CD8-positive, alpha-beta memory T cell (primary cell): ENCODE data around the gene OSTM1. TPM values are rescaled to one million over a fixed set of nuclear protein-coding genes. Genes with fewer than 3 reads are reported as not detected.

Experiments
- CTCF ChIA-PET: fragments of 350-600 bp; sonication (Branson Sonifier 250); formaldehyde crosslinking; loops from one replicate; lab custom pipeline; 2021; ENCODE audit warnings: antibody characterized with exemption; lab: Charles Lee
- POLR2A ChIA-PET: fragments of 350-600 bp; sonication (Branson Sonifier 250); formaldehyde crosslinking; loops from one replicate; lab custom pipeline; 2021; ENCODE audit warnings: antibody characterized with exemption; lab: Charles Lee
- DNase-seq, 5 donors: peaks; one replicate each; pipeline versions ENCODE4 v3.0.0 to v3.0.0-alpha.2; 2020 to 2022; ENCODE audit warnings: mixed read lengths in 1 of 5
- H3K27ac ChIP-seq: one replicate; pipeline ENCODE4 v1.7.0; 2013; ENCODE audit warnings: low read depth, mild to moderate bottlenecking, low read length, moderate library complexity
- H3K27me3 ChIP-seq: 2 replicates; pipeline ENCODE4 v1.7.0; 2013; ENCODE audit warnings: low read length, mild to moderate bottlenecking; ENCODE audit not compliant: insufficient read depth, poor library complexity, severe bottlenecking
- H3K36me3 ChIP-seq: 2 replicates; pipeline ENCODE4 v1.7.0; 2013; ENCODE audit warnings: mild to moderate bottlenecking, low read length, moderate library complexity; ENCODE audit not compliant: insufficient read depth
- H3K4me1 ChIP-seq: 2 replicates; pipeline ENCODE4 v1.7.0; 2013; ENCODE audit warnings: mild to moderate bottlenecking, low read length, moderate library complexity; ENCODE audit not compliant: insufficient read depth
- H3K4me3 ChIP-seq: 2 replicates; pipeline ENCODE4 v1.7.0; 2013; ENCODE audit warnings: mild to moderate bottlenecking, low read length
- H3K9me3 ChIP-seq: 2 replicates; pipeline ENCODE4 v1.7.0; 2013; ENCODE audit warnings: mild to moderate bottlenecking, low read length
- H3K27ac Mint-ChIP-seq, 8 donors: one replicate each; pipeline ENCODE4 v1.8.0; 2020 to 2021; ENCODE audit warnings: mixed read lengths in 8 of 8, mild to moderate bottlenecking in 6 of 8, inconsistent platforms in 3 of 8, moderate library complexity in 3 of 8
- H3K27me3 Mint-ChIP-seq, 2 donors: one replicate each; pipeline ENCODE4 v1.8.0; 2020 to 2021; ENCODE audit warnings: mixed read lengths in 2 of 2, mild to moderate bottlenecking in 1 of 2, moderate library complexity in 1 of 2
- H3K36me3 Mint-ChIP-seq, 3 donors: one replicate each; pipeline ENCODE4 v1.8.0; 2020 to 2021; ENCODE audit warnings: mixed read lengths in 3 of 3, inconsistent platforms in 1 of 3, mild to moderate bottlenecking in 1 of 3
- H3K4me1 Mint-ChIP-seq, 3 donors: one replicate each; pipeline ENCODE4 v1.8.0; 2020 to 2021; ENCODE audit warnings: mixed read lengths in 3 of 3, inconsistent platforms in 1 of 3, mild to moderate bottlenecking in 1 of 3
- H3K4me3 Mint-ChIP-seq, 7 donors: one replicate each; pipeline ENCODE4 v1.8.0; 2020 to 2021; ENCODE audit warnings: mixed read lengths in 7 of 7, mild to moderate bottlenecking in 6 of 7, moderate library complexity in 4 of 7, inconsistent platforms in 2 of 7
- H3K9me3 Mint-ChIP-seq, 5 donors: one replicate each; pipeline ENCODE4 v1.8.0; 2020 to 2022; ENCODE audit warnings: mixed read lengths in 5 of 5, mild to moderate bottlenecking in 3 of 5, moderate library complexity in 2 of 5, inconsistent platforms in 1 of 5
- polyA plus RNA-seq: library from polyadenylated mRNA; unstranded; fragments of 300-500 nt; fragmentation: Illumina TruSeq; gene quantifications from one replicate; pipeline ENCODE4 v1.2.3, GENCODE V29; 2021
- total RNA-seq, 2 experiments: library from RNA; stranded (reverse); gene quantifications; one replicate each; pipeline ENCODE4 v1.2.3, GENCODE V29; 2021

Gene OSTM1
- total and polyA plus RNA-seq, 3 experiments from 2014 or later = 26.2 to 47.8 (median 26.4) TPM

DNA sequence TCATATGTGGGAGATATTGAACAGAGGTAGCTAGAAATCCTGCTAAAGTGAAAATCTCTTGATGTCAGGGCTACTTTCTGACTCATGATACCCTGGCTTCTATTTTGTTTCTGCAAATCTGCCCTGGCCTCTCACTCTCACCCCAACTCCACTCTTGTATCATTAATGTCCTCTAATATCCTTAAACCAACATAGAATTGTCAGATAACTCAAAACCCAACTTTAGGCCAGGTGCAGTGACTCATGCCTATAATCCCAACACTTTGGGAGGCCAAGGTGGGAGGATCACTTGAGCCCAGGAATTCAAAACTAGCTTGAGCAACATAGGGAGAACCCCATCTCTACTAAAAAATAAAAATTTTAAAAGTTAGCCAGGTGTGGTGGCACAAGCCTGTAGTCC is 33.8 kb upstream of the OSTM1 start:
- Histone ChIP-seq H3K27ac (no peak overlapping the region), H3K9me3 (no peaks in the 10 kb centered on the region), H3K36me3 (no peaks in the 10 kb centered on the region), H3K27me3 (peaks cover 10% of the 10 kb centered on the region), H3K4me3 (no peak overlapping the region), H3K4me1 (no peaks in the 10 kb centered on the region)
- no peak for DNase-seq
- Mint-ChIP-seq H3K4me3 (no peak overlapping the region), H3K27me3 (peaks cover 32 to 53% of the 10 kb centered on the region in 2 donors), H3K9me3 (peaks cover 0 to 2% (median 0%) of the 10 kb centered on the region in 5 donors), H3K4me1 (peaks cover 1 to 2% (median 2%) of the 10 kb centered on the region in 3 donors), H3K36me3 (no peaks in the 10 kb centered on the region), H3K27ac (no peak overlapping the region)
- CTCF ChIA-PET = no interaction called here
- POLR2A ChIA-PET = no interaction called here

DNA sequence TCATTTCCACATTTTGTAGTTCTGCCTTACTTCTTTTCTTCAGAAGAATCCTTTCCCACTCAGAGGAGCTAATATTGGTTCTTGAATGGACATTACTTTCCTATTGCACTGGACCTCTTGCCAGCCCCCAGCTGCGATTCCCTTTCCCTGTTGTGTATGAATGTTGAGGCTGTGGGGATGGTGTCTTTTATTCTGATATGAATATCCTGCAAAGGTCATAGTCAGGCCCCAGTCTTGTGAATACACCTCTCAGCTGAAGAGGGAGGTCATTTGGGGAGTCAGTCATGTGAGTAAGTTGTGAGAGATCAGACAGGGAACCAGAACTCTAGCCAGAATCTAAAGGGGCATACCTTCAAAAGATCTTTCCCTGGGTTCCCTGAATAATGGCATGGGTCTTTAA is 32.6 kb upstream of the OSTM1 start:
- no peak overlapping the region for H3K4me3 Mint-ChIP-seq
- peaks cover 22 to 41% of the 10 kb centered on the region in 2 donors for H3K27me3 Mint-ChIP-seq
- Histone ChIP-seq H3K27ac (no peak overlapping the region), H3K4me1 (no peaks in the 10 kb centered on the region), H3K27me3 (peaks cover 5% of the 10 kb centered on the region), H3K36me3 (no peaks in the 10 kb centered on the region), H3K9me3 (no peaks in the 10 kb centered on the region), H3K4me3 (no peak overlapping the region)
- H3K27ac Mint-ChIP-seq = no peak overlapping the region
- CTCF ChIA-PET = no interaction called here
- no peaks in the 10 kb centered on the region for H3K36me3 Mint-ChIP-seq
- H3K9me3 Mint-ChIP-seq = peaks cover 0 to 2% (median 0%) of the 10 kb centered on the region in 5 donors
- no peaks in the 10 kb centered on the region for H3K4me1 Mint-ChIP-seq
- POLR2A ChIA-PET = no interaction called here
- no peak for DNase-seq

DNA sequence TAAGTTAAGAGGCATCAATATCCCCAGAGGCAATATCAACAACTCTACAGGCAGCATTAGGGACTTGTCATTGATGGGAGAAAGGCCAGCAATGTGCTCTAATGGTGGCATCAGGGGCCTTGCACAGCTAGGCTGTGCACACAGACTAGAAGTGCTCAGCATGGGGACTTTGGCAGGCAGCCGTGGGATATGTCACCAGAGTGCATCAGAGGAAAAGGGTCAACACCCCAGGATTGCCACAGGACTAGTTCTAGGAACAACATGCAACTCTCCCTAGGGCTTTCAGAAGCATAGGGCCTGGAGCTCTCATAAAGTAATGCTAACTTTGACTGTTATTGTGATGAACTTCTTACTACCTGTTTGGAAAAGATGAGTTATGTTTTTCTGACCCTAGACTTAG is 32.2 kb upstream of the OSTM1 start:
- CTCF ChIA-PET = no interaction called here
- Histone ChIP-seq H3K4me1 (no peaks in the 10 kb centered on the region), H3K27ac (no peak overlapping the region), H3K27me3 (peaks cover 5% of the 10 kb centered on the region), H3K4me3 (no peak overlapping the region), H3K36me3 (no peaks in the 10 kb centered on the region), H3K9me3 (no peaks in the 10 kb centered on the region)
- Mint-ChIP-seq H3K27me3 (peaks cover 21 to 37% of the 10 kb centered on the region in 2 donors), H3K27ac (no peak overlapping the region), H3K36me3 (no peaks in the 10 kb centered on the region), H3K4me3 (no peak overlapping the region), H3K4me1 (no peaks in the 10 kb centered on the region), H3K9me3 (peaks cover 0 to 2% (median 0%) of the 10 kb centered on the region in 5 donors)
- POLR2A ChIA-PET = no interaction called here
- DNase-seq = no peak

DNA sequence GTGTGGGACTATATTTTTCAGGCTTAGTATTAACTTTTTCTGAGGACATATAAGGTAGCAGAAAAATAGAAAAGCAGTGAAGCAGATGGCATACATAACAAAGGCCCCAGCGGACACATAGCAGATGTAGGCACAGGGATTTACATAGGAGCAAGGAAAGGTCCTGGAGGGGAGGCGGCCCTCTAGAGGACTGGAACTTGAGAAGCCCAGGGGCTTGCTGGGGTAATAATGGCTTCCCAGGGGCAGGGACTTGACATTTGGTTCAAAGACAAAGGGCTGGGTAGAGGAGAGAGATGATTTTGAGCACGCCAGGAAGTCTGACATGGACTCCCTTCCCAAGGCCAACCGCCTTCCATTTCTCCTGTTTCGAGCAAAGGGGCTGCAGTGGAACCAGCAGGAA is 31.7 kb upstream of the OSTM1 start:
- H3K9me3 ChIP-seq = no peaks in the 10 kb centered on the region
- Mint-ChIP-seq H3K27ac (no peak overlapping the region), H3K4me1 (no peaks in the 10 kb centered on the region), H3K9me3 (peaks cover 0 to 2% (median 0%) of the 10 kb centered on the region in 5 donors), H3K27me3 (peaks cover 21 to 34% of the 10 kb centered on the region in 2 donors), H3K4me3 (no peak overlapping the region), H3K36me3 (no peaks in the 10 kb centered on the region)
- POLR2A ChIA-PET = no interaction called here
- DNase-seq = no peak
- H3K4me3 ChIP-seq = no peak overlapping the region
- no peaks in the 10 kb centered on the region for H3K36me3 ChIP-seq
- H3K4me1 ChIP-seq = no peaks in the 10 kb centered on the region
- peaks cover 2% of the 10 kb centered on the region for H3K27me3 ChIP-seq
- CTCF ChIA-PET = no interaction called here
- no peak overlapping the region for H3K27ac ChIP-seq

DNA sequence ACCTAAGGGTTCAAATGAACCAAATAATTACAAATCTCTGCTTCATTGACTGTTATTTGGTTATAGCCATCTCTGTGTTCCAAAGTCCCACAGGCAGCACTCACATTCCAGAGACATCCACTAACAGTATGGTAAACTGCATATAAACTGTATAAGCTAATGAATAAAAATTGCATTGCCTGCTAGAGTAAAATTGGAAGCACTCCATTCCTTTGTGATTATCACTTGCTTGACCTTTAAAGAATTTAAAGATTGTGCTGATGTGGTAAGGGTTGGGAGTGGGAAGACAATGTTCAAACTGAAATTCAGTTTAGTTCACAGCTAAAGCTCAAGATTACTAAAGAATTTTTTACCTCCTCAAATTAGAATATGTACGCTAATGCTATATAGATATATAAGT is 31.0 kb upstream of the OSTM1 start:
- H3K27me3 Mint-ChIP-seq = peaks cover 16 to 29% of the 10 kb centered on the region in 2 donors
- H3K9me3 Mint-ChIP-seq = peaks cover 0 to 2% (median 0%) of the 10 kb centered on the region in 5 donors
- no peaks in the 10 kb centered on the region for H3K4me1 ChIP-seq
- no peak overlapping the region for H3K4me3 Mint-ChIP-seq
- no peak overlapping the region for H3K4me3 ChIP-seq
- CTCF ChIA-PET = no interaction called here
- H3K27ac ChIP-seq = no peak overlapping the region
- H3K27me3 ChIP-seq = no peaks in the 10 kb centered on the region
- H3K36me3 Mint-ChIP-seq = no peaks in the 10 kb centered on the region
- no peaks in the 10 kb centered on the region for H3K4me1 Mint-ChIP-seq
- no peak overlapping the region for H3K27ac Mint-ChIP-seq
- no peaks in the 10 kb centered on the region for H3K9me3 ChIP-seq
- no peaks in the 10 kb centered on the region for H3K36me3 ChIP-seq
- POLR2A ChIA-PET = no interaction called here
- DNase-seq = no peak

DNA sequence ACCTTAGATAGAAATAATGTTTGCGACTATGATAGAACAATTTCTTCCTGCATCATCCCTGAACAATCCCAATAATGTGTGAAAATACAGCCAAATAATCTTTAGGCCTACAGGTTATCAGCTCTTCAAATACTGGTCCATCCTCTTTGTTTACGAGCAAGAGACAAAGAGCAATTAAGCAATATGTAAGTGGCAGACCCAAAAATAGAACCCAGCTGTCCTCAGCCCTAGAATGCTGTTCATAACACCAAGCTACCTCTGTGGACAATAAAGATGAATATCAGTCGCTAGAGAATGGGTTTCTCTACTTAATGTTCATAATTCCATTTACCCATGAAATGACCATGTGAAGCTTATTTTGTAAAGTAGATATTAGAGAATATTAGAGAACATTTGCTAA is 28.4 kb upstream of the OSTM1 start:
- Histone ChIP-seq H3K4me3 (no peak overlapping the region), H3K4me1 (no peaks in the 10 kb centered on the region), H3K27ac (no peak overlapping the region), H3K36me3 (no peaks in the 10 kb centered on the region), H3K9me3 (no peaks in the 10 kb centered on the region), H3K27me3 (peaks cover 3% of the 10 kb centered on the region)
- ChIA-PET CTCF (interaction anchor here (0.7 kb wide), 1 partner anchor 10 kb away, joined by 3 read pairs; no protein-coding TSS in a partner anchor), POLR2A (no interaction called here)
- peaks cover 0 to 3% (median 0%) of the 10 kb centered on the region in 5 donors for H3K9me3 Mint-ChIP-seq
- H3K27me3 Mint-ChIP-seq = peaks cover 11 to 18% of the 10 kb centered on the region in 2 donors
- no peaks in the 10 kb centered on the region for H3K36me3 Mint-ChIP-seq
- no peak overlapping the region for H3K4me3 Mint-ChIP-seq
- no peak overlapping the region for H3K27ac Mint-ChIP-seq
- no peaks in the 10 kb centered on the region for H3K4me1 Mint-ChIP-seq
- no peak for DNase-seq

DNA sequence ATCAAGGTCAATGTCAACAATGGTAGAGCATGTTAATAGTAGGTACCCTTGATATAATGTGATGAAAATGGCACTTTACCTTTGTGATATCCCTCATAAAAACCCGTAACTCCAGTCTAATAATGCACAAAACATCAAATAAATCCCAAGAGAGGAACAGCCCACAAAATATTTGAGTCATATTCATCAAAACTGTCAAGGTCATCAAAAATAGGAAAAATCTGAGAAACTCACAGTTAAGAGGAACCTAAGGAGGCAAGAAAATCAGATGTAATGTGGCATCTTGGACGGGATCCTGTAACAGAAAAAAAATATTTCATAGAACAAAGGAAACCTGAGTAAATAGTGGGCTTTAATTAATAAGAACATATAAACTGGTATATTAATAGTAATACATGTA is 25.5 kb upstream of the OSTM1 start:
- ChIA-PET POLR2A (no interaction called here), CTCF (no interaction called here)
- Histone ChIP-seq H3K9me3 (no peaks in the 10 kb centered on the region), H3K4me3 (no peak overlapping the region), H3K27ac (no peak overlapping the region), H3K27me3 (peaks cover 3% of the 10 kb centered on the region), H3K4me1 (no peaks in the 10 kb centered on the region), H3K36me3 (no peaks in the 10 kb centered on the region)
- no peaks in the 10 kb centered on the region for H3K4me1 Mint-ChIP-seq
- no peak overlapping the region for H3K4me3 Mint-ChIP-seq
- H3K9me3 Mint-ChIP-seq = peaks cover 0 to 3% (median 0%) of the 10 kb centered on the region in 5 donors
- H3K36me3 Mint-ChIP-seq = no peaks in the 10 kb centered on the region
- peaks cover 19 to 24% of the 10 kb centered on the region in 2 donors for H3K27me3 Mint-ChIP-seq
- H3K27ac Mint-ChIP-seq = no peak overlapping the region
- DNase-seq = no peak

DNA sequence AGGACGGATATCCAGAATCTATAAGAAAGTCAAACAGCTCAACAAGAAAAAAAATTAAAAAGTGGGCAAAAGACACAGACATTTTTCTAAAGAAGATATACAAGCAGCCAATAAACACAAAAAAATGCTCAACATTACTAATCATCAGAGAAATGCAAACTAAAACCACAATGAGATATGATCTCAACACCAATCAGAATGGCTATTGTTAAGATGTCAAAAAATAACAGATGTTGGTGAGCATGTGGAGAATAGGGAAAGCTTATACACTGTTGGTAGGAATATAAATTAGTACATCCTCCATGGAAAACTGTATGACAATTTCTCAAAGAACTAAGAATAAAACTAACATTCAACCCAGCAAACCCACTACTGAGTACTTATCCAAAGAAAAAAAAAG is 23.3 kb upstream of the OSTM1 start:
- H3K36me3 ChIP-seq = no peaks in the 10 kb centered on the region
- peaks cover 3% of the 10 kb centered on the region for H3K27me3 ChIP-seq
- no peak overlapping the region for H3K27ac Mint-ChIP-seq
- ChIA-PET POLR2A (no interaction called here), CTCF (no interaction called here)
- H3K36me3 Mint-ChIP-seq = no peaks in the 10 kb centered on the region
- no peaks in the 10 kb centered on the region for H3K4me1 ChIP-seq
- H3K4me1 Mint-ChIP-seq = no peaks in the 10 kb centered on the region
- H3K4me3 Mint-ChIP-seq = no peak overlapping the region
- peaks cover 20 to 33% of the 10 kb centered on the region in 2 donors for H3K27me3 Mint-ChIP-seq
- H3K4me3 ChIP-seq = no peak overlapping the region
- H3K27ac ChIP-seq = no peak overlapping the region
- no peak for DNase-seq
- peaks cover 0 to 3% (median 0%) of the 10 kb centered on the region in 5 donors for H3K9me3 Mint-ChIP-seq
- no peaks in the 10 kb centered on the region for H3K9me3 ChIP-seq
